HEK293 (cell line): ENCODE results near the gene SHROOM3.

Experiments
- CTCF ChIA-PET: fragments of 350-600 bp; formaldehyde crosslinking; extraction: SDS; loops from one replicate; lab custom pipeline; 2021; ENCODE audit warnings: antibody characterized with exemption; lab: Yijun Ruan, JAX
- POLR2A ChIA-PET: fragments of 300-600 bp; formaldehyde crosslinking; extraction: SDS; loops from one replicate; lab custom pipeline; 2020; ENCODE audit warnings: antibody characterized with exemption, inconsistent platforms; lab: Yijun Ruan, JAX
- H3K27ac ChIP-seq: fragments of 200-500 bp; sonication (Bioruptor generic); 2 replicates; pipeline ENCODE4 v1.5.1; 2014; ENCODE audit warnings: low read depth, low read length, control low read depth, inconsistent platforms; ENCODE audit errors: extremely low read depth
- H3K36me3 ChIP-seq, 2 experiments: fragments of 200-500 bp in 1 of 2; sonication (Bioruptor generic) in 1 of 2; 1 replicate in 1 of 2; 2 replicates in 1 of 2; pipeline ENCODE4 v1.5.1; 2014 to 2017; ENCODE audit warnings: inconsistent platforms in 2 of 2, low read length in 2 of 2; ENCODE audit not compliant: control insufficient read depth in 2 of 2, insufficient read depth in 1 of 2
- H3K4me1 ChIP-seq: fragments of 200-500 bp; sonication (Bioruptor generic); 2 replicates; pipeline ENCODE4 v1.5.1; 2014; ENCODE audit warnings: mild to moderate bottlenecking, low read length, inconsistent platforms; ENCODE audit not compliant: control insufficient read depth, insufficient read depth
- H3K4me3 ChIP-seq: 2 replicates; pipeline ENCODE4 v1.5.1; 2011; ENCODE audit warnings: low read depth, mild to moderate bottlenecking, control low read depth, low read length, moderate library complexity
- H3K9me3 ChIP-seq: fragments of 200-500 bp; sonication (Bioruptor generic); 2 replicates; pipeline ENCODE4 v1.5.1; 2014; ENCODE audit warnings: low read depth, low read length, inconsistent platforms; ENCODE audit not compliant: control insufficient read depth, insufficient read depth
- BCL11B ChIP-seq: fragments of 450-650 bp; formaldehyde crosslinking; IDR thresholded peaks from 2 replicates; pipeline ENCODE4 v1.5.1; 2016; ENCODE audit warnings: low read depth, missing biosample characterization, missing genetic modification characterization
- HOXD13 ChIP-seq: sonication (generic); formaldehyde crosslinking; IDR thresholded peaks from 2 replicates; pipeline ENCODE4 v1.8.0; 2022; ENCODE audit warnings: missing genetic modification reagents, borderline replicate concordance
- WT1 ChIP-seq: fragments of 450-650 bp; formaldehyde crosslinking; IDR thresholded peaks from 2 replicates; pipeline ENCODE4 v1.5.1; 2016; ENCODE audit warnings: missing biosample characterization, missing genetic modification characterization
- ZFP69B ChIP-seq: fragments of 450-650 bp; formaldehyde crosslinking; IDR thresholded peaks from 2 replicates; pipeline ENCODE4 v1.5.1; 2016; ENCODE audit warnings: missing biosample characterization, missing genetic modification characterization
- ZNF155 ChIP-seq: fragments of 450-650 bp; formaldehyde crosslinking; IDR thresholded peaks from 2 replicates; pipeline ENCODE4 v1.5.1; 2016; ENCODE audit warnings: missing biosample characterization, missing genetic modification characterization
- ZNF174 ChIP-seq: fragments of 450-650 bp; formaldehyde crosslinking; IDR thresholded peaks from 2 replicates; pipeline ENCODE4 v1.5.0; 2017; ENCODE audit warnings: missing biosample characterization, mild to moderate bottlenecking, missing genetic modification characterization
- ZNF18 ChIP-seq: fragments of 450-650 bp; formaldehyde crosslinking; IDR thresholded peaks from 2 replicates; pipeline ENCODE4 v1.5.1; 2016; ENCODE audit warnings: missing biosample characterization, missing genetic modification characterization
- ZNF23 ChIP-seq: fragments of 450-650 bp; formaldehyde crosslinking; IDR thresholded peaks from 2 replicates; pipeline ENCODE4 v1.5.1; 2016; ENCODE audit warnings: missing biosample characterization, missing genetic modification characterization, borderline replicate concordance
- ZNF239 ChIP-seq: fragments of 450-650 bp; formaldehyde crosslinking; IDR thresholded peaks from 2 replicates; pipeline ENCODE4 v1.5.1; 2016; ENCODE audit warnings: missing biosample characterization, missing genetic modification characterization
- ZNF350 ChIP-seq: fragments of 450-650 bp; formaldehyde crosslinking; IDR thresholded peaks from 2 replicates; pipeline ENCODE4 v1.5.0; 2017; ENCODE audit warnings: missing biosample characterization, mild to moderate bottlenecking, missing genetic modification characterization
- ZNF423 ChIP-seq: fragments of 450-650 bp; formaldehyde crosslinking; IDR thresholded peaks from 2 replicates; pipeline ENCODE4 v1.5.1; 2016; ENCODE audit warnings: missing biosample characterization, missing genetic modification characterization
- ZNF561 ChIP-seq: fragments of 450-650 bp; IDR thresholded peaks from 2 replicates; pipeline ENCODE4 v1.5.1; 2018; ENCODE audit warnings: missing biosample characterization, missing genetic modification characterization, borderline replicate concordance
- ZNF596 ChIP-seq: fragments of 450-650 bp; IDR thresholded peaks from 2 replicates; pipeline ENCODE4 v1.5.0; 2018; ENCODE audit warnings: missing biosample characterization, mild to moderate bottlenecking, missing genetic modification characterization, moderate library complexity
- ZNF623 ChIP-seq: fragments of 450-650 bp; formaldehyde crosslinking; IDR thresholded peaks from 2 replicates; pipeline ENCODE4 v1.5.1; 2016; ENCODE audit warnings: missing biosample characterization, missing genetic modification characterization
- ZNF701 ChIP-seq: fragments of 450-650 bp; formaldehyde crosslinking; IDR thresholded peaks from 2 replicates; pipeline ENCODE4 v1.5.1; 2016; ENCODE audit warnings: missing biosample characterization, missing genetic modification characterization
- ZNF747 ChIP-seq: fragments of 450-650 bp; formaldehyde crosslinking; IDR thresholded peaks from 2 replicates; pipeline ENCODE4 v1.5.1; 2016; ENCODE audit warnings: missing biosample characterization, missing genetic modification characterization
- ZNF837 ChIP-seq: fragments of 450-650 bp; formaldehyde crosslinking; IDR thresholded peaks from 2 replicates; pipeline ENCODE4 v1.5.1; 2016; ENCODE audit warnings: missing biosample characterization, missing genetic modification characterization
- TF ChIP-seq, protein P1 (sequence below): fragments of 450-650 bp; formaldehyde crosslinking; IDR thresholded peaks from 2 replicates; pipeline ENCODE4 v1.5.1; 2016; ENCODE audit warnings: missing biosample characterization, missing genetic modification characterization
- TF ChIP-seq, protein P2 (sequence below): fragments of 450-650 bp; formaldehyde crosslinking; IDR thresholded peaks from 2 replicates; pipeline ENCODE4 v1.5.1; 2017; ENCODE audit warnings: missing biosample characterization, mild to moderate bottlenecking, missing genetic modification characterization, moderate library complexity
- TF ChIP-seq, protein P3 (sequence below): sonication (generic); formaldehyde crosslinking; IDR thresholded peaks from 2 replicates; pipeline ENCODE4 v1.8.1; 2022; ENCODE audit warnings: mild to moderate bottlenecking, moderate library complexity, missing genetic modification reagents

SHROOM3 gene

DNA sequence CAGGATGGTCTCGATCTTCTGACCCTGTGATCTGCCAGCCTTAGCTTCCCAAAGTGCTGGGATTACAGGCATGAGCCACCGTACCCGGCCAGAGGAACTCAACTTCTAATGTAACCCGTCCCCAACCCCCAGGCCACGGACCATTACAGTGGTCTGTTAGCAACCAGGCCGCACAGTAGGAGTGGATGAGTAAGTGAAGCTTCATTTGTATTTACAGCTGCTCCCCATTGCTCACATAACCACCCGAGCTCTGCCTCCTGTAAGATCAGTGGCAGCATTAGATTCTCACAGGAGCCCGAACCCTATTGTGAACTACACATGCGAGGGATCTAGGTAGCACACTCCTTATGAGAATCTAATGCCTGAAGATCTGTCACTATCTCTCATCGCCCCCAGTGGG lies 119.6 kb downstream of the SHROOM3 start:
- ChIA-PET POLR2A (interaction anchor here (0.7 kb wide), 1 partner anchor 58 kb away, joined by 3 read pairs; no protein-coding TSS in a partner anchor), CTCF (no interaction called here)
- H3K4me3 ChIP-seq: no peak overlapping the region
- H3K4me1 ChIP-seq: 0 out of 2 replicates have a peak, but pooled peaks cover 2% of the 10 kb centered on the region
- H3K27ac ChIP-seq: no peak overlapping the region
- no peak for TF ChIP-seq ZNF747
- H3K36me3 ChIP-seq: no peaks in the 10 kb centered on the region
- H3K9me3 ChIP-seq: no peaks in the 10 kb centered on the region

DNA sequence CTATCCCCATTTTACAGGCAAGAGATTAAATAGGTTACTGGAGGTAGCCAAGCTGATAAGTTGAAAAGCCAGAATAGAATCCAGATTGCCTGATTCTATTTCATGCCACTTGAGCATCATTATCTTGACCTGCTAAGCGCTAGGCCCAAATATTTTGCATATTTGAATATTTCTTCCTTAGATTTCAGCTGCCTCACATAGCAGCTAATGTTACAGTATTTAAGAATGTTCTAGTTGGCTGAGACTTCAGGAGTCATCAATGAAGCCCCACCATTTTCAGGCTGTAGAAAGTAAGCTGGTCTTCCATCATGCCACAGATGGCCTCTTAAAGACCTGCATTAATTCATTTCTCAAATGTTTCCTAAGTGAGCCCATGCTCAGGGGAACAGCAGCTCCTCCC lies 121.4 kb downstream of the SHROOM3 start:
- H3K36me3 ChIP-seq: no peaks in the 10 kb centered on the region
- no peak overlapping the region for H3K27ac ChIP-seq
- ChIA-PET POLR2A (interaction anchor here (0.6 to 1.2 kb wide), 2 partner anchors 29 to 75 kb away, joined by 3 to 4 read pairs; no protein-coding TSS in a partner anchor), CTCF (interaction anchor here (0.7 to 0.9 kb wide), 2 partner anchors 22 to 146 kb away, joined by 3 to 4 read pairs; no protein-coding TSS in a partner anchor)
- no peaks in the 10 kb centered on the region for H3K9me3 ChIP-seq
- no peak overlapping the region for H3K4me3 ChIP-seq
- no peak for TF ChIP-seq ZFP69B (tag by site-specific recombination)
- TF ChIP-seq ZNF155: no peak
- no peak for TF ChIP-seq ZNF561 (tag by site-specific recombination)
- TF ChIP-seq, protein P1, sequence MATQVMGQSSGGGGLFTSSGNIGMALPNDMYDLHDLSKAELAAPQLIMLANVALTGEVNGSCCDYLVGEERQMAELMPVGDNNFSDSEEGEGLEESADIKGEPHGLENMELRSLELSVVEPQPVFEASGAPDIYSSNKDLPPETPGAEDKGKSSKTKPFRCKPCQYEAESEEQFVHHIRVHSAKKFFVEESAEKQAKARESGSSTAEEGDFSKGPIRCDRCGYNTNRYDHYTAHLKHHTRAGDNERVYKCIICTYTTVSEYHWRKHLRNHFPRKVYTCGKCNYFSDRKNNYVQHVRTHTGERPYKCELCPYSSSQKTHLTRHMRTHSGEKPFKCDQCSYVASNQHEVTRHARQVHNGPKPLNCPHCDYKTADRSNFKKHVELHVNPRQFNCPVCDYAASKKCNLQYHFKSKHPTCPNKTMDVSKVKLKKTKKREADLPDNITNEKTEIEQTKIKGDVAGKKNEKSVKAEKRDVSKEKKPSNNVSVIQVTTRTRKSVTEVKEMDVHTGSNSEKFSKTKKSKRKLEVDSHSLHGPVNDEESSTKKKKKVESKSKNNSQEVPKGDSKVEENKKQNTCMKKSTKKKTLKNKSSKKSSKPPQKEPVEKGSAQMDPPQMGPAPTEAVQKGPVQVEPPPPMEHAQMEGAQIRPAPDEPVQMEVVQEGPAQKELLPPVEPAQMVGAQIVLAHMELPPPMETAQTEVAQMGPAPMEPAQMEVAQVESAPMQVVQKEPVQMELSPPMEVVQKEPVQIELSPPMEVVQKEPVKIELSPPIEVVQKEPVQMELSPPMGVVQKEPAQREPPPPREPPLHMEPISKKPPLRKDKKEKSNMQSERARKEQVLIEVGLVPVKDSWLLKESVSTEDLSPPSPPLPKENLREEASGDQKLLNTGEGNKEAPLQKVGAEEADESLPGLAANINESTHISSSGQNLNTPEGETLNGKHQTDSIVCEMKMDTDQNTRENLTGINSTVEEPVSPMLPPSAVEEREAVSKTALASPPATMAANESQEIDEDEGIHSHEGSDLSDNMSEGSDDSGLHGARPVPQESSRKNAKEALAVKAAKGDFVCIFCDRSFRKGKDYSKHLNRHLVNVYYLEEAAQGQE (tag by site-specific recombination): no peak
- TF ChIP-seq ZNF18: no peak
- TF ChIP-seq, protein P2, sequence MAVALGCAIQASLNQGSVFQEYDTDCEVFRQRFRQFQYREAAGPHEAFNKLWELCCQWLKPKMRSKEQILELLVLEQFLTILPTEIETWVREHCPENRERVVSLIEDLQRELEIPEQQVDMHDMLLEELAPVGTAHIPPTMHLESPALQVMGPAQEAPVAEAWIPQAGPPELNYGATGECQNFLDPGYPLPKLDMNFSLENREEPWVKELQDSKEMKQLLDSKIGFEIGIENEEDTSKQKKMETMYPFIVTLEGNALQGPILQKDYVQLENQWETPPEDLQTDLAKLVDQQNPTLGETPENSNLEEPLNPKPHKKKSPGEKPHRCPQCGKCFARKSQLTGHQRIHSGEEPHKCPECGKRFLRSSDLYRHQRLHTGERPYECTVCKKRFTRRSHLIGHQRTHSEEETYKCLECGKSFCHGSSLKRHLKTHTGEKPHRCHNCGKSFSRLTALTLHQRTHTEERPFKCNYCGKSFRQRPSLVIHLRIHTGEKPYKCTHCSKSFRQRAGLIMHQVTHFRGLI (tag by site-specific recombination): no peak
- no peak for TF ChIP-seq ZNF623 (tag by site-specific recombination)
- no peak for TF ChIP-seq ZNF239 (tag by site-specific recombination)
- no peak for TF ChIP-seq ZNF701 (tag by site-specific recombination)
- TF ChIP-seq ZNF596: no peak
- TF ChIP-seq ZNF837: no peak
- TF ChIP-seq ZNF423: no peak
- TF ChIP-seq ZNF350 (tag by site-specific recombination): no peak
- TF ChIP-seq ZNF174: no peak
- no peak for TF ChIP-seq BCL11B (tag by site-specific recombination)
- no peak for TF ChIP-seq ZNF23 (tag by site-specific recombination)
- TF ChIP-seq, protein P3, sequence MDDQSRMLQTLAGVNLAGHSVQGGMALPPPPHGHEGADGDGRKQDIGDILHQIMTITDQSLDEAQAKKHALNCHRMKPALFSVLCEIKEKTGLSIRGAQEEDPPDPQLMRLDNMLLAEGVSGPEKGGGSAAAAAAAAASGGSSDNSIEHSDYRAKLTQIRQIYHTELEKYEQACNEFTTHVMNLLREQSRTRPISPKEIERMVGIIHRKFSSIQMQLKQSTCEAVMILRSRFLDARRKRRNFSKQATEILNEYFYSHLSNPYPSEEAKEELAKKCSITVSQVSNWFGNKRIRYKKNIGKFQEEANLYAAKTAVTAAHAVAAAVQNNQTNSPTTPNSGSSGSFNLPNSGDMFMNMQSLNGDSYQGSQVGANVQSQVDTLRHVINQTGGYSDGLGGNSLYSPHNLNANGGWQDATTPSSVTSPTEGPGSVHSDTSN (CRISPR knock-in tag): no peak
- no peak for TF ChIP-seq HOXD13 (CRISPR knock-in tag)
- TF ChIP-seq WT1 (tag by site-specific recombination): no peak
- H3K4me1 ChIP-seq: 0 out of 2 replicates have a peak, but pooled peaks cover 2% of the 10 kb centered on the region
